WTC11 (cell line): Measurements from ENCODE around the gene BOC. TPM values are rescaled to one million over a fixed set of nuclear protein-coding genes. Genes with fewer than 3 reads are reported as not detected.

Source experiments
- ATAC-seq: fragments of 200-7000 bp; cut with Tn5 transposase; 2 replicates; pipeline ENCODE4 v1.10.0; 2021; ENCODE audit warnings: mild to moderate bottlenecking, moderate library complexity
- CTCF ChIA-PET: fragments of 300-600 bp; sonication (Branson Sonifier 250); formaldehyde crosslinking; loops from one replicate; lab custom pipeline; 2021; ENCODE audit warnings: antibody characterized with exemption; lab: Charles Lee
- POLR2A ChIA-PET: fragments of 350-600 bp; sonication (Branson Sonifier 250); formaldehyde crosslinking; loops from one replicate; lab custom pipeline; 2021; ENCODE audit warnings: antibody characterized with exemption; lab: Charles Lee
- DNase-seq: peaks from one replicate; pipeline ENCODE4 v3.0.0; 2021; ENCODE audit warnings: low spot score
- H3K27ac Mint-ChIP-seq: 2 replicates; pipeline ENCODE4 v1.8.0; 2021; ENCODE audit warnings: mixed read lengths
- H3K27me3 Mint-ChIP-seq: 2 replicates; pipeline ENCODE4 v1.8.0; 2021; ENCODE audit warnings: low read depth, mild to moderate bottlenecking, moderate library complexity, mixed read lengths
- H3K36me3 Mint-ChIP-seq: 2 replicates; pipeline ENCODE4 v1.8.0; 2021; ENCODE audit warnings: mixed read lengths
- H3K4me1 Mint-ChIP-seq: 2 replicates; pipeline ENCODE4 v1.8.0; 2022; ENCODE audit warnings: mixed read lengths
- H3K4me3 Mint-ChIP-seq: 2 replicates; pipeline ENCODE4 v1.8.0; 2021; ENCODE audit warnings: mild to moderate bottlenecking, moderate library complexity, mixed read lengths
- H3K9me3 Mint-ChIP-seq: 2 replicates; pipeline ENCODE4 v1.8.0; 2021; ENCODE audit warnings: mixed read lengths
- IRF2 ChIP-seq: sonication (generic); formaldehyde crosslinking; IDR thresholded peaks from 2 replicates; pipeline ENCODE4 v1.8.0; 2022; ENCODE audit warnings: low read depth, missing genetic modification reagents, borderline replicate concordance
- JAZF1 ChIP-seq: fragments of 250-450 bp; sonication (Bioruptor Pico); IDR thresholded peaks from 2 replicates; pipeline ENCODE4 v1.9.0; 2021; ENCODE audit warnings: moderate library complexity, mild to moderate bottlenecking, inconsistent platforms
- NR1H2 ChIP-seq: sonication (generic); formaldehyde crosslinking; IDR thresholded peaks from 2 replicates; pipeline ENCODE4 v1.9.0; 2021; ENCODE audit warnings: mild to moderate bottlenecking, moderate library complexity, missing genetic modification reagents
- NR3C1 ChIP-seq: sonication (generic); formaldehyde crosslinking; conservative IDR thresholded peaks from 2 replicates; pipeline ENCODE4 v1.8.1; 2023; ENCODE audit warnings: low read depth, mild to moderate bottlenecking, missing genetic modification reagents
- TCF7 ChIP-seq: sonication (generic); formaldehyde crosslinking; IDR thresholded peaks from 2 replicates; pipeline ENCODE4 v1.8.0; 2022; ENCODE audit warnings: mild to moderate bottlenecking, low read depth, missing genetic modification reagents, moderate library complexity
- ZBTB21 ChIP-seq: sonication (generic); formaldehyde crosslinking; IDR thresholded peaks from 2 replicates; pipeline ENCODE4 v1.8.1; 2023; ENCODE audit warnings: mild to moderate bottlenecking, missing genetic modification reagents, borderline replicate concordance
- ZNF423 ChIP-seq: fragments of 250-450 bp; sonication (Bioruptor Pico); IDR thresholded peaks from 2 replicates; pipeline ENCODE4 v2.1.2; 2022; ENCODE audit warnings: mild to moderate bottlenecking, moderate library complexity
- total RNA-seq: library from RNA; stranded (reverse); gene quantifications from 3 replicates; pipeline ENCODE4 v1.2.3, GENCODE V29; 2021
- TF ChIP-seq, protein P1 (sequence below): sonication (generic); formaldehyde crosslinking; IDR thresholded peaks from 2 replicates; pipeline ENCODE4 v1.8.1; 2023; ENCODE audit warnings: mild to moderate bottlenecking, moderate library complexity, missing genetic modification reagents
- TF ChIP-seq, protein P2 (sequence below): sonication (generic); formaldehyde crosslinking; IDR thresholded peaks from 2 replicates; pipeline ENCODE4 v1.8.0; 2023; ENCODE audit warnings: mild to moderate bottlenecking, missing genetic modification reagents
- TF ChIP-seq, protein P3 (sequence below): fragments of 250-450 bp; sonication (Bioruptor Pico); IDR thresholded peaks from 2 replicates; pipeline ENCODE4 v1.9.0; 2021; ENCODE audit warnings: moderate library complexity, mild to moderate bottlenecking, inconsistent platforms, borderline replicate concordance
- TF ChIP-seq, protein P4 (sequence below): sonication (generic); formaldehyde crosslinking; IDR thresholded peaks from 2 replicates; pipeline ENCODE4 v1.8.1; 2023; ENCODE audit warnings: mild to moderate bottlenecking, missing genetic modification reagents
- TF ChIP-seq, protein P5 (sequence below): fragments of 250-450 bp; sonication (Bioruptor Pico); conservative IDR thresholded peaks from 2 replicates; pipeline ENCODE4 v1.9.0; 2021; ENCODE audit warnings: mild to moderate bottlenecking
- TF ChIP-seq, protein P6 (sequence below): fragments of 250-450 bp; sonication (Bioruptor Pico); IDR thresholded peaks from 2 replicates; pipeline ENCODE4 v1.9.0; 2021; ENCODE audit warnings: mild to moderate bottlenecking, borderline replicate concordance

BOC gene
- total RNA-seq, 1 experiment from 2014 or later = 8.0 TPM

DNA sequence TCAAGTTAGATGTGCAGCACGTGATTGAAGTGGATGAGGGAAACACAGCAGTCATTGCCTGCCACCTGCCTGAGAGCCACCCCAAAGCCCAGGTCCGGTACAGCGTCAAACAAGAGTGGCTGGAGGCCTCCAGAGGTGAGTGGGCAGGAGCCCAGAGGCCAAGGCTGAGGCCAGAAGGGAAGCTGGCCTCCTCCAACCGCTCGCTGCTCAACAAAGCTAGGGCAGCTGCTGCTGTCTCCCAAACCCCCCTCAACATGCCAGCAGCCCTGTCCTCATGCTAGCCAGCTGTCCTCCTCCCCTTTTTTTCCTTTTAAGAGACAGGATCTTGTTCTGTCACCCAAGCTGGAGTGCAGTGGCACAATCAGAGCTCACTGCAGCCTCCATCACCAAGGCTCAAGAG lies 57.0 kb downstream of the BOC start:
- Mint-ChIP-seq H3K36me3 (no peaks in the 10 kb centered on the region), H3K4me1 (peaks cover 45% of the 10 kb centered on the region), H3K27me3 (peaks cover 2% of the 10 kb centered on the region; the same call in 1 of the 2 replicates), H3K9me3 (no peaks in the 10 kb centered on the region), H3K4me3 (no peak overlapping the region), H3K27ac (no peak overlapping the region)
- ChIA-PET POLR2A (no interaction called here), CTCF (interaction anchor here (1.0 to 2.0 kb wide), 2 partner anchors 20 to 132 kb away, joined by 3 to 11 read pairs; no protein-coding TSS in a partner anchor)
- DNase-seq (no peak), ATAC-seq (no peak)
- no peak for TF ChIP-seq NR1H2 (CRISPR knock-in tag)
- TF ChIP-seq TCF7 (CRISPR knock-in tag) = no peak

DNA sequence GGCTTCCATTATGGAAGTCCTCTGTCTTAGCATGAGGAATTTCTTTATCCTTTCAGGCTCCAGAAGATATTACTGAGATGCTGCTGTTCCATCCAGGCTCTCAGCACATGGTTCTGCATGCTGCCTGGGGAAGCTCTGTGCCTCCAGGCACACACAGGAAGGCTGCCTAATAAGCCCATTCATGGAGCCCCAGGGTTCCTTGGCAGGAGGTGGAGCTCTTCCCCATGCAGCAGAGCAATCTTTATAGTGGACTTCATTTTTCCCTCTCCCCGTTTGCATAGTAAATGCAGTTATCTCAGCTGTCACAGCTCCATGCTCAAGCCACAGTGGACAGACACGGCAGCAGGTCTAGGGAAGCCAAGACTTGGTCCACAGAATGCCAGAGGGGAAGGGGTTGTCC lies 57.6 kb downstream of the BOC start:
- no peak overlapping the region for H3K4me3 Mint-ChIP-seq

DNA sequence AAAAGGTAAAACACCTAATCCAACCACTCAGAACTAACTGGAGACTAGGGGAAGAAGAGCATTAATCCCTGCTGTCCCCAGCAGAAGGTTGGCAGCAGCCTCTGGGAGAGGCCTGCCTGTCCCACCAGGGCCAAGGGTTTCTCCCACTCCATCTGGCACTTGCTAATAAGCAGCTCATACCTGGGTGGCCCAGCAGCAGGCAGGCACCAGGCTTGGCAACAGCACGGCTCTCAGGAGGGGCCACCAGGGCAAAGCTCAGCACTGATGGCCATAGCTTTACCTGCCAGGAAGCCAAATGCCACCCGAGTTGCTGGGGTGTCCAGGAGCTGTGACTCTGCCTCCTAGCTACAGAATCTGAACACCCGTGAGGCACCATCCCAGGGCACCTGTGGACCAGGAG lies 58.3 kb downstream of the BOC start:
- peaks cover 2% of the 10 kb centered on the region; the same call in 1 of the 2 replicates for H3K27me3 Mint-ChIP-seq
- TF ChIP-seq, protein P1, sequence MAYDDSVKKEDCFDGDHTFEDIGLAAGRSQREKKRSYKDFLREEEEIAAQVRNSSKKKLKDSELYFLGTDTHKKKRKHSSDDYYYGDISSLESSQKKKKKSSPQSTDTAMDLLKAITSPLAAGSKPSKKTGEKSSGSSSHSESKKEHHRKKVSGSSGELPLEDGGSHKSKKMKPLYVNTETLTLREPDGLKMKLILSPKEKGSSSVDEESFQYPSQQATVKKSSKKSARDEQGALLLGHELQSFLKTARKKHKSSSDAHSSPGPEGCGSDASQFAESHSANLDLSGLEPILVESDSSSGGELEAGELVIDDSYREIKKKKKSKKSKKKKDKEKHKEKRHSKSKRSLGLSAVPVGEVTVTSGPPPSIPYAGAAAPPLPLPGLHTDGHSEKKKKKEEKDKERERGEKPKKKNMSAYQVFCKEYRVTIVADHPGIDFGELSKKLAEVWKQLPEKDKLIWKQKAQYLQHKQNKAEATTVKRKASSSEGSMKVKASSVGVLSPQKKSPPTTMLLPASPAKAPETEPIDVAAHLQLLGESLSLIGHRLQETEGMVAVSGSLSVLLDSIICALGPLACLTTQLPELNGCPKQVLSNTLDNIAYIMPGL (CRISPR knock-in tag) = no peak
- TF ChIP-seq ZBTB21 = no peak
- TF ChIP-seq, protein P2, sequence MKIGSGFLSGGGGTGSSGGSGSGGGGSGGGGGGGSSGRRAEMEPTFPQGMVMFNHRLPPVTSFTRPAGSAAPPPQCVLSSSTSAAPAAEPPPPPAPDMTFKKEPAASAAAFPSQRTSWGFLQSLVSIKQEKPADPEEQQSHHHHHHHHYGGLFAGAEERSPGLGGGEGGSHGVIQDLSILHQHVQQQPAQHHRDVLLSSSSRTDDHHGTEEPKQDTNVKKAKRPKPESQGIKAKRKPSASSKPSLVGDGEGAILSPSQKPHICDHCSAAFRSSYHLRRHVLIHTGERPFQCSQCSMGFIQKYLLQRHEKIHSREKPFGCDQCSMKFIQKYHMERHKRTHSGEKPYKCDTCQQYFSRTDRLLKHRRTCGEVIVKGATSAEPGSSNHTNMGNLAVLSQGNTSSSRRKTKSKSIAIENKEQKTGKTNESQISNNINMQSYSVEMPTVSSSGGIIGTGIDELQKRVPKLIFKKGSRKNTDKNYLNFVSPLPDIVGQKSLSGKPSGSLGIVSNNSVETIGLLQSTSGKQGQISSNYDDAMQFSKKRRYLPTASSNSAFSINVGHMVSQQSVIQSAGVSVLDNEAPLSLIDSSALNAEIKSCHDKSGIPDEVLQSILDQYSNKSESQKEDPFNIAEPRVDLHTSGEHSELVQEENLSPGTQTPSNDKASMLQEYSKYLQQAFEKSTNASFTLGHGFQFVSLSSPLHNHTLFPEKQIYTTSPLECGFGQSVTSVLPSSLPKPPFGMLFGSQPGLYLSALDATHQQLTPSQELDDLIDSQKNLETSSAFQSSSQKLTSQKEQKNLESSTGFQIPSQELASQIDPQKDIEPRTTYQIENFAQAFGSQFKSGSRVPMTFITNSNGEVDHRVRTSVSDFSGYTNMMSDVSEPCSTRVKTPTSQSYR = no peak
- H3K27ac Mint-ChIP-seq = no peak overlapping the region
- ChIA-PET CTCF (interaction anchor here (2.0 to 2.3 kb wide), 2 partner anchors 18 to 19 kb away, joined by 10 to 11 read pairs; no protein-coding TSS in a partner anchor), POLR2A (interaction anchor here (0.7 kb wide), 1 partner anchor 36 kb away, joined by 3 read pairs; no protein-coding TSS in a partner anchor)
- DNase-seq (no peak), ATAC-seq (no peak)
- H3K4me1 Mint-ChIP-seq = peaks cover 32% of the 10 kb centered on the region
- no peaks in the 10 kb centered on the region for H3K36me3 Mint-ChIP-seq
- no peak overlapping the region for H3K4me3 Mint-ChIP-seq
- H3K9me3 Mint-ChIP-seq = no peaks in the 10 kb centered on the region

More for the DNA sequence above, 57.6 kb downstream of the BOC start:
- no peak overlapping the region for H3K27ac Mint-ChIP-seq
- H3K4me1 Mint-ChIP-seq = peaks cover 39% of the 10 kb centered on the region
- 0 out of 2 replicates have a peak, but pooled peaks have one; percentile 18 for TF ChIP-seq ZNF423 (CRISPR knock-in tag)
- no peak for TF ChIP-seq IRF2 (CRISPR knock-in tag)
- no peak for ATAC-seq
- ChIA-PET CTCF (interaction anchor here (0.8 to 2.0 kb wide), 3 partner anchors 19 to 132 kb away, joined by 3 to 11 read pairs (median 3); no protein-coding TSS in a partner anchor), POLR2A (no interaction called here)
- H3K36me3 Mint-ChIP-seq = no peaks in the 10 kb centered on the region
- H3K27me3 Mint-ChIP-seq = peaks cover 2% of the 10 kb centered on the region; the same call in 1 of the 2 replicates
- no peak for DNase-seq
- H3K9me3 Mint-ChIP-seq = no peaks in the 10 kb centered on the region

DNA sequence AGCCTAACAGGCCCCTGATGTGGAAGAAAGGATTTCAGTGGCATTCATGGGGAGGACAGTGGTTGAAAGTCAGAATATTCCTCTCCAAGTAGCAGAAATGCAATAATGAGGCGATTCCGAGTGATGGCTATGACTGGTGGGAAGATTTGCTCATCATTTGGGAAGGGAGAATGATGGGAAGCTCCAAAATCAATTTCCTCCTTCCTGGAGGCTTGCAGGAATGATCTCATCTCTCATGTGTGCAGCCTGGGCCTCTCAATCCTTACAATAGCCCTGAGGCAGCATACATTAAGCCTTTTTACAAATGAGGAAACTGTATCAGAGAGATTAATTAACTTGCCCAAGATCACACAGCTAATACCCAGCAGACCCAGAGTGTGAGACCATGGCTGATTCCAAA lies 58.7 kb downstream of the BOC start:
- Mint-ChIP-seq H3K27ac (no peak overlapping the region), H3K4me1 (peaks cover 27% of the 10 kb centered on the region), H3K9me3 (no peaks in the 10 kb centered on the region), H3K36me3 (no peaks in the 10 kb centered on the region), H3K4me3 (no peak overlapping the region), H3K27me3 (peaks cover 2% of the 10 kb centered on the region; the same call in 1 of the 2 replicates)
- ATAC-seq (no peak), DNase-seq (no peak)
- ChIA-PET CTCF (interaction anchor here (2.3 kb wide), 1 partner anchor 18 kb away, joined by 10 read pairs; no protein-coding TSS in a partner anchor), POLR2A (interaction anchor here (0.7 kb wide), 1 partner anchor 37 kb away, joined by 3 read pairs; no protein-coding TSS in a partner anchor)
- TF ChIP-seq JAZF1 (no peak), NR3C1 (CRISPR knock-in tag) (no peak)
- TF ChIP-seq, protein P3, sequence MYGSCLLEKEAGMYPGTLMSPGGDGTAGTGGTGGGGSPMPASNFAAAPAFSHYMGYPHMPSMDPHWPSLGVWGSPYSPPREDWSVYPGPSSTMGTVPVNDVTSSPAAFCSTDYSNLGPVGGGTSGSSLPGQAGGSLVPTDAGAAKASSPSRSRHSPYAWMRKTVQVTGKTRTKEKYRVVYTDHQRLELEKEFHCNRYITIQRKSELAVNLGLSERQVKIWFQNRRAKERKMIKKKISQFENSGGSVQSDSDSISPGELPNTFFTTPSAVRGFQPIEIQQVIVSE (CRISPR knock-in tag) = no peak
- TF ChIP-seq, protein P4, sequence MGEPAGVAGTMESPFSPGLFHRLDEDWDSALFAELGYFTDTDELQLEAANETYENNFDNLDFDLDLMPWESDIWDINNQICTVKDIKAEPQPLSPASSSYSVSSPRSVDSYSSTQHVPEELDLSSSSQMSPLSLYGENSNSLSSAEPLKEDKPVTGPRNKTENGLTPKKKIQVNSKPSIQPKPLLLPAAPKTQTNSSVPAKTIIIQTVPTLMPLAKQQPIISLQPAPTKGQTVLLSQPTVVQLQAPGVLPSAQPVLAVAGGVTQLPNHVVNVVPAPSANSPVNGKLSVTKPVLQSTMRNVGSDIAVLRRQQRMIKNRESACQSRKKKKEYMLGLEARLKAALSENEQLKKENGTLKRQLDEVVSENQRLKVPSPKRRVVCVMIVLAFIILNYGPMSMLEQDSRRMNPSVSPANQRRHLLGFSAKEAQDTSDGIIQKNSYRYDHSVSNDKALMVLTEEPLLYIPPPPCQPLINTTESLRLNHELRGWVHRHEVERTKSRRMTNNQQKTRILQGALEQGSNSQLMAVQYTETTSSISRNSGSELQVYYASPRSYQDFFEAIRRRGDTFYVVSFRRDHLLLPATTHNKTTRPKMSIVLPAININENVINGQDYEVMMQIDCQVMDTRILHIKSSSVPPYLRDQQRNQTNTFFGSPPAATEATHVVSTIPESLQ = no peak
- TF ChIP-seq, protein P5, sequence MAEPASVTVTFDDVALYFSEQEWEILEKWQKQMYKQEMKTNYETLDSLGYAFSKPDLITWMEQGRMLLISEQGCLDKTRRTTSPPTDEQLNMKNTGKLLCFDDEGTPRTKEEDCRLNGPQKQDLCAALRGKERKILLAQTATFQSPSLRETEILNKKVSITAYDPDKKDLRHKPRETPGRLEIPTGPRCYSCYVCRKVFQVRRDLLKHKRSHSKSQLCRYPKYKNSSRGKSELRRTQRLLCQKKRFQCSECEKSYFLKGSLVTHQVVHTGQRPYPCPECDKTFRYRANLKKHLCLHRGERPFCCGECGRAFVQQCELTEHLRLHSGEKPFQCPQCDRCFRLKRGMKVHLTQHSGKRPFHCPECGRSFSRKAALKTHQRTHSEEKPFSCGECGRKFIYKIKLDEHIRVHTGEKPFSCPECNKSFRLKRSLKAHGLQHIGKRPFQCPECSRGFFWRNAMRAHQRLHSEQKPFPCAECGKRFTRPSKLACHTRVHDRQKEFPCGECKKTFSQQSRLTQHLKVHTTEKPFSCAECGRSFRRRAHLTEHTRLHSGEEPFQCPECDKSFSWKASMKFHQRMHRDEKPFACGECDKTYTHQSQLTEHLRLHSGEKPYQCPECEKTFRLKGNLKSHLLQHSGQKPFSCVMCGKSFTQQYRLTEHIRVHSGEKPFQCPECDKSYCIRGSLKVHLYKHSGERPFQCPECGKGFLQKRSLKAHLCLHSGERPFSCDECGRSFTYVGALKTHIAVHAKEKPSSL (CRISPR knock-in tag) = no peak
- TF ChIP-seq, protein P6, sequence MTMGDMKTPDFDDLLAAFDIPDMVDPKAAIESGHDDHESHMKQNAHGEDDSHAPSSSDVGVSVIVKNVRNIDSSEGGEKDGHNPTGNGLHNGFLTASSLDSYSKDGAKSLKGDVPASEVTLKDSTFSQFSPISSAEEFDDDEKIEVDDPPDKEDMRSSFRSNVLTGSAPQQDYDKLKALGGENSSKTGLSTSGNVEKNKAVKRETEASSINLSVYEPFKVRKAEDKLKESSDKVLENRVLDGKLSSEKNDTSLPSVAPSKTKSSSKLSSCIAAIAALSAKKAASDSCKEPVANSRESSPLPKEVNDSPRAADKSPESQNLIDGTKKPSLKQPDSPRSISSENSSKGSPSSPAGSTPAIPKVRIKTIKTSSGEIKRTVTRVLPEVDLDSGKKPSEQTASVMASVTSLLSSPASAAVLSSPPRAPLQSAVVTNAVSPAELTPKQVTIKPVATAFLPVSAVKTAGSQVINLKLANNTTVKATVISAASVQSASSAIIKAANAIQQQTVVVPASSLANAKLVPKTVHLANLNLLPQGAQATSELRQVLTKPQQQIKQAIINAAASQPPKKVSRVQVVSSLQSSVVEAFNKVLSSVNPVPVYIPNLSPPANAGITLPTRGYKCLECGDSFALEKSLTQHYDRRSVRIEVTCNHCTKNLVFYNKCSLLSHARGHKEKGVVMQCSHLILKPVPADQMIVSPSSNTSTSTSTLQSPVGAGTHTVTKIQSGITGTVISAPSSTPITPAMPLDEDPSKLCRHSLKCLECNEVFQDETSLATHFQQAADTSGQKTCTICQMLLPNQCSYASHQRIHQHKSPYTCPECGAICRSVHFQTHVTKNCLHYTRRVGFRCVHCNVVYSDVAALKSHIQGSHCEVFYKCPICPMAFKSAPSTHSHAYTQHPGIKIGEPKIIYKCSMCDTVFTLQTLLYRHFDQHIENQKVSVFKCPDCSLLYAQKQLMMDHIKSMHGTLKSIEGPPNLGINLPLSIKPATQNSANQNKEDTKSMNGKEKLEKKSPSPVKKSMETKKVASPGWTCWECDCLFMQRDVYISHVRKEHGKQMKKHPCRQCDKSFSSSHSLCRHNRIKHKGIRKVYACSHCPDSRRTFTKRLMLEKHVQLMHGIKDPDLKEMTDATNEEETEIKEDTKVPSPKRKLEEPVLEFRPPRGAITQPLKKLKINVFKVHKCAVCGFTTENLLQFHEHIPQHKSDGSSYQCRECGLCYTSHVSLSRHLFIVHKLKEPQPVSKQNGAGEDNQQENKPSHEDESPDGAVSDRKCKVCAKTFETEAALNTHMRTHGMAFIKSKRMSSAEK (CRISPR knock-in tag) = no peak
